Large intestine (tissue), 3 donors: ENCODE results near the gene KRTAP10-7. TPM values are rescaled to one million over a fixed set of nuclear protein-coding genes. Genes with fewer than 3 reads are reported as not detected.
A peak's percentile ranks its signal among the peaks of the same experiment; 100 is the strongest.
"Not testable (repeated sequence)": the region's sequence is repeated elsewhere in the genome, so short reads cannot be mapped to it uniquely, and the experiment has no call there.

Experiments
- DNase-seq, 2 donors: peaks; one replicate each; pipeline versions ENCODE4 v3.0.0 to v3.0.0-alpha.2; 2013
- H3K27ac ChIP-seq: one replicate; pipeline ENCODE4 v1.5.1; 2013; ENCODE audit warnings: low read length
- H3K27me3 ChIP-seq: 2 replicates; pipeline ENCODE4 v1.6.1; 2013; ENCODE audit warnings: low read length; ENCODE audit not compliant: control insufficient read depth, insufficient read depth
- H3K36me3 ChIP-seq: 2 replicates; pipeline ENCODE4 v1.6.1; 2013; ENCODE audit warnings: low read length; ENCODE audit not compliant: control insufficient read depth, insufficient read depth
- H3K4me1 ChIP-seq: one replicate; pipeline ENCODE4 v1.6.1; 2013; ENCODE audit warnings: low read length; ENCODE audit not compliant: control insufficient read depth, insufficient read depth
- H3K4me3 ChIP-seq: one replicate; pipeline ENCODE4 v1.5.1; 2013; ENCODE audit warnings: low read length
- H3K9me3 ChIP-seq: one replicate; pipeline ENCODE4 v1.6.1; 2013; ENCODE audit warnings: mild to moderate bottlenecking, low read depth, low read length, moderate library complexity; ENCODE audit not compliant: control insufficient read depth
- WGBS: methylation state at CpG from one replicate; pipeline ENCODE4 v1.1.5; 2013; ENCODE audit warnings: low lambda C conversion rate; ENCODE audit not compliant: insufficient coverage; 5-methylcytosine and 5-hydroxymethylcytosine counted together
- polyA plus RNA-seq: library from polyadenylated mRNA; unstranded; fragments of 120-200 nt; gene quantifications from one replicate; pipeline ENCODE4 v1.2.1, GENCODE V29; 2013

KRTAP10-7 gene
- polyA plus RNA-seq, 1 donor = not detected

DNA sequence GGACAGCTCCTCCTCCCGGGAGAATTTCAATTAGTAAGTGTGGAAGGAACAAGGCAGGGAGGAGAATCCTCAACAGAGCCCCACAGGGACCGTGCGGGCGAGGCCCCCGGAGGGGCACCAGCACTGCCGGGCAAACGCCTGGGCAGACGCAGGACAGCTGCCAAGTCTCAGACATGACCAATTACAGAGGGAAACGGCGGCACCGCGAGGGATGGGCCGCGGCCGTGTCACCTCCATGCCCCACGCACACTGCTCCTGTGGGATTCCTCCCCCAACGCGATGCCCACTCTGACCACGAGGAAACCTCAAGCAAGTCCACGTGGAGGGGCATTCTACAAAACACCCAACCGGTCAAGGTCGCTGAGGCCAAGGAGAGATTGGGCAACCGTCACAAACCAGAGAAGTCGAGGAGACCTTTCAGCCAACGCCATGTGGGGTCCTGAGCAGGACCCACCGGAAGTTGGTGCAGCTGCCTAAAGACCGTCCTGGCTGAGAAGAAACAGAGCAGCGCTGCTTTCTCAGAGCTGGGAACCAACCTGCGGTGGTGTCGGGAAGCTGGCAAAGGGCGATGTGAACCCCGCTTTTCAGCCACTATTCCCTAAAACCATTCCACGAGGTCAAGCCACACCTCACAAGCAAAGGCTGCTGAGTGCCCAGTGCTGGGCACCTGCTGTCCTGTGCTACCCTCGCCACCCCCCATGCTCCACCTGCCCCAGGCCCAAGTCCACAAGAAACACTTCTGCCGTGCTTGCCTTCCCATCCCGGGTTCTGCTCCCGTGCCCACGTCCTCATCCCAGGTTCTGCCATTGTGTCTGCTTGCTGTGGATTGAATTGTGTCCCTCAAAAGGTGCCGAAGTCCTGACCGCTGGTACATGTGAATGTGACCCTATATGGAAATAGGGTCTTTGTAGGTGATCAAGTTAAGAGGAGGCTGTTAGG is 28.3 kb upstream of the KRTAP10-7 start:
- WGBS = no CpG with 5 or more reads among the region's 40 CpGs
- peaks cover 3% of the 10 kb centered on the region for H3K4me1 ChIP-seq
- H3K27ac ChIP-seq = no peak overlapping the region
- no peak overlapping the region for H3K4me3 ChIP-seq
- DNase-seq = no peak
- H3K27me3 ChIP-seq = no peaks in the 10 kb centered on the region
- H3K36me3 ChIP-seq = no peaks in the 10 kb centered on the region
- H3K9me3 ChIP-seq = peaks cover 6% of the 10 kb centered on the region

DNA sequence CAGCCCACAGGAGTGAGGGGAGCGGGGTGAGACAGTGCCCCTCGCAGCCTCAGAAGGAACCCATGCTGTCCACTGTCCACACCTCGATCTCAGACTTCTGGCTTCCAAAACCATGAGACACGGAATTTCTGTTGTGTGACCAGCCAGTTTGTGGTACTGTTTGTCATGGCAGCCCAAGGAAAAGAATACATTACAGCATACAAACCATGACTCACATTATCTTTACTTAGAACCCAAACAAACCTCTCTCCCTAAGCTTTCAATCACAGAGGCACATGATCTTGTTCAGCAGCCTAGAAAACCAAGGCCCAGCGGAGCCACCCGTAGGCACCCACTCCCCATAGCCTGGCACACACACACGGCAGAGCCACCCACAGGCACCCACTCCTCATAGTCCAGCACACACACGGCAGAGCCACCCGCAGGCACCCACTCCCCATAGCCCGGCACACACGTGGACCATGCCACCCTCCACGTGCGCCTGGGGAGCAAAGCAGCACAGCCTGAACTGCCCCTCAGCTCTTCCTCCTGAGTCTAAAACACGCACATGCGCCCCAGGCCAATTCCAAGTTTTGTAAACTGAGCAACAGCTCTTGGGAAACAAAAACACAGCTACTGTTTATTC is 27.3 kb upstream of the KRTAP10-7 start:
- H3K4me1 ChIP-seq = peaks cover 3% of the 10 kb centered on the region
- no peaks in the 10 kb centered on the region for H3K36me3 ChIP-seq
- no peaks in the 10 kb centered on the region for H3K27me3 ChIP-seq
- H3K4me3 ChIP-seq = no peak overlapping the region
- no peak overlapping the region for H3K27ac ChIP-seq
- no peak for DNase-seq
- no CpG with 5 or more reads among the region's 15 CpGs for WGBS
- H3K9me3 ChIP-seq = peaks cover 6% of the 10 kb centered on the region

GRCh38 chr21:44573630-44574456 is 26.6 kb upstream of the KRTAP10-7 start, which contains the start of gene KRTAP10-4:
Gene KRTAP10-4 (plus strand): TSS chr21:44573729. CDS start chr21:44573759, 30 bp downstream.
- not testable (repeated sequence) for DNase-seq, H3K4me1 ChIP-seq, H3K27ac ChIP-seq, H3K27me3 ChIP-seq, H3K4me3 ChIP-seq, H3K36me3 ChIP-seq
- peaks cover 12% of the 10 kb centered on the region for H3K9me3 ChIP-seq
- WGBS = no CpG with 5 or more reads among the region's 25 CpGs

DNA sequence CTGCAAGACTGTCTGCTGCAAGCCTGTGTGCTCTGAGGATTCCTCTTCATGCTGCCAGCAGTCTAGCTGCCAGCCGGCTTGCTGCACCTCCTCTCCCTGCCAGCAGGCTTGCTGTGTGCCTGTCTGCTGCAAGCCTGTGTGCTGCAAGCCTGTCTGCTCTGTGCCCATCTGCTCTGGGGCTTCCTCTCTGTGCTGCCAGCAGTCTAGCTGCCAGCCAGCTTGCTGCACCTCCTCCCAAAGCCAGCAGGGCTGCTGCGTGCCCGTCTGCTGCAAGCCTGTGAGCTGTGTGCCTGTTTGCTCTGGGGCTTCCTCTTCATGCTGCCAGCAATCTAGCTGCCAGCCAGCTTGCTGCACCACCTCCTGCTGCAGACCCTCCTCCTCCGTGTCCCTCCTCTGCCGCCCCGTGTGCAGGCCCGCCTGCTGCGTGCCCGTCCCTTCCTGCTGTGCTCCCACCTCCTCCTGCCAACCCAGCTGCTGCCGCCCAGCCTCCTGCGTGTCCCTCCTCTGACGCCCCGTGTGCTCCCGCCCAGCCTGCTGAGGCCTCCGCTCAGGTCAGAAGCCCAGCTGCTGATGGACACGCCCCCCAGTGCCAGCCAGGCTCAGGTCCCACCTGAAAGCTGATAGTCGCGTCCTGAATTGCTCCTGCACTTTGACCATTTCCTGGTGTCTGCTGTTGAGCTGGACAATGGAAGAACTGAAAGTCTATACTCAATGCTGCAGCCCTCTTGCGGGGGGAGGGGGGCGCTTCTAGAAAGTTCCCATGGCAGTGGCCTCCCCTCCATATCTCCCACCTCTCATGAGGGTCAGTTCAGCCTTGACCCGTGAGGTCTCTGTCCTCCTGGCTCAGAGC is 25.7 kb upstream of the KRTAP10-7 start:
- WGBS = no CpG with 5 or more reads among the region's 21 CpGs
- Histone ChIP-seq H3K4me3 (no peak overlapping the region), H3K4me1 (peaks cover 3% of the 10 kb centered on the region), H3K27ac (no peak overlapping the region), H3K9me3 (peaks cover 17% of the 10 kb centered on the region), H3K27me3 (no peaks in the 10 kb centered on the region), H3K36me3 (no peaks in the 10 kb centered on the region)
- peak; percentile 78 to 81 for DNase-seq

DNA sequence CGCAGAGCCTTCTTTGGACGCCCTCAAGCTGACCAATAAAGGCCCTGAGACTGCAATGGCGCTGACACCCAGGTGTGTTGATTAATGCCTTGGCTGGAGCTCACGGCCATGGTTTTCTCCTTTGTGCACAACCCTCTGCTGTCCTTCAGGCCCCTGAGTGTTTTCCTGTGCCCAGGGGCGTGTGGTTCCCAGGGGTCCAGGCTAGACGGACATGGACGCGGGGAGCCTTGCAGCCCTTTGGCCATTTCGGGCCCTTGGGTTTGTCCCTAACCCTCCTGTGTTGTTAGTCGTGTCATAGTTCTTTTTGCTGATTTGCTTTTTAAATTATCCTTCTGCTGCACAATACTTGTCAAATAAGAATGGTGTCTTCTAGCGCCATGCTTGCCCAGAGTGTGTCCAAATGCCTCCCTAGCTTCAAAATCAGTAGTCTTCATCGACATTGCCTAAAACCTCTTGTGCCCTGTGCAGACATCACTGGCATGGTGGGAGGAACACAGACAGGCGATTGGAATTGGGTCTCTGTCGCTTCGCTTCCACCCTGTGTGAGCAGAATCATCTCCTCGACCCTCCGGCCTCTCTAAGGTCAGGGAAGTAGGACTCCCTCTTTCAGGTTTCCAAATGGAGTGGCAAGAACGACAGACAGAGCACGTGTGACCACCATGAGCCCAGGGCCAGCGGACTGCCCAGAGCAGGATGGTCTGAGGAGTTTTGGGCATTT is 24.9 kb upstream of the KRTAP10-7 start:
- Histone ChIP-seq H3K27me3 (no peaks in the 10 kb centered on the region), H3K27ac (no peak overlapping the region), H3K9me3 (peaks cover 21% of the 10 kb centered on the region), H3K4me3 (no peak overlapping the region), H3K4me1 (peaks cover 3% of the 10 kb centered on the region), H3K36me3 (no peaks in the 10 kb centered on the region)
- DNase-seq = no peak
- WGBS = 100% methylated on average over 2 of the region's 20 CpGs

GRCh38 chr21:44576025-44576420 is 24.4 kb upstream of the KRTAP10-7 start:
- Histone ChIP-seq H3K4me1 (peaks cover 3% of the 10 kb centered on the region), H3K4me3 (no peak overlapping the region), H3K27ac (no peak overlapping the region), H3K36me3 (no peaks in the 10 kb centered on the region), H3K27me3 (no peaks in the 10 kb centered on the region), H3K9me3 (peaks cover 22% of the 10 kb centered on the region)
- DNase-seq = no peak
- no CpG with 5 or more reads among the region's 10 CpGs for WGBS

DNA sequence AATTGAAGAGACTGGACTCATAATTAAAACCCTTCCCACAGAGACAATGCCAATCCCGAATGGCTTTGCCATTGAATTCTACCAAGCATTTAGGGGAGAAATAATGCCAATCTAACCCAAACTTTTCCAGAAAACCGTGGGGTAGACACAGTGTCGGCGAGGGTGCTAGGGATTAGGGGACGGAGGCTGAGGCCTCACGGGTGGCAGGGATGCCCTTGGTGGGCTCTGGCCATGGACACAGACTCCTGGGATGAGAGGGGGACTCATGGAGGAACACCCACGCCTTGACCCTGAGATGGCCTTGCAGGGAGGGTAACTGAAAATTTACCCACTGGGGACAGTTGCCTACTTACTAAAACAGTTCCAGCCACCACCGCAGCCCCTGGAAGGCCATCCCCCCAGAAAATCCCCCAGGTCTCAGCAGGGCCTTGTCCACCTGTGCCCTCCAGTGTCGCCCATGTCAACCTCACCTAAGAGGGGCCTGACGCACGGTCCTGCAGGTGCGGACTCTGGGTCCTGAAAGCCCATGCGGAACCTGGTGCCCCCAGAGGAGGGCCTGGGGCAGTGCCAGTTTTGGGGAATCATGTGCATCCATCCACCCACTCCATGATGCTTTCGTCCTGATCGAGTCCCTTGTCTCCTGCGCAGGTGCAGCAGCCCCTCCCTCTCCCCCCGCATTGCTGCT is 21.9 kb upstream of the KRTAP10-7 start:
- no peak for DNase-seq
- H3K4me1 ChIP-seq = peaks cover 3% of the 10 kb centered on the region
- no peaks in the 10 kb centered on the region for H3K27me3 ChIP-seq
- no peaks in the 10 kb centered on the region for H3K36me3 ChIP-seq
- WGBS = no CpG with 5 or more reads among the region's 17 CpGs
- no peak overlapping the region for H3K4me3 ChIP-seq
- H3K27ac ChIP-seq = no peak overlapping the region
- peaks cover 21% of the 10 kb centered on the region for H3K9me3 ChIP-seq

GRCh38 chr21:44579056-44579832 is 21.2 kb upstream of the KRTAP10-7 start:
- no peaks in the 10 kb centered on the region for H3K36me3 ChIP-seq
- peaks cover 3% of the 10 kb centered on the region for H3K4me1 ChIP-seq
- no peaks in the 10 kb centered on the region for H3K27me3 ChIP-seq
- no CpG with 5 or more reads among the region's 22 CpGs for WGBS
- no peak overlapping the region for H3K4me3 ChIP-seq
- no peak overlapping the region for H3K27ac ChIP-seq
- DNase-seq = no peak
- peaks cover 21% of the 10 kb centered on the region for H3K9me3 ChIP-seq
